ENCODE results near the gene ACTRT2.

ACTRT2 gene

GRCh38 chr1:3033040-3033789 is 11.9 kb downstream of the ACTRT2 start:
- FAIRE-seq: no peak

- no peak for FAIRE-seq
These were observed 12.5 kb downstream of the ACTRT2 start for GRCh38 chr1:3033790-3034090.

GRCh38 chr1:3034162-3034561 is 12.9 kb downstream of the ACTRT2 start:
- FAIRE-seq: no peak

- no peak for FAIRE-seq
These were observed 13.7 kb downstream of the ACTRT2 start for GRCh38 chr1:3034728-3035562.

GRCh38 chr1:3035563-3036446 is 14.5 kb downstream of the ACTRT2 start:
- no peak for FAIRE-seq

GRCh38 chr1:3036447-3037280 is 15.4 kb downstream of the ACTRT2 start:
- FAIRE-seq: no peak

- FAIRE-seq: no peak
These were observed 16.2 kb downstream of the ACTRT2 start for GRCh38 chr1:3037281-3038040.

GRCh38 chr1:3038113-3038551 is 16.9 kb downstream of the ACTRT2 start:
- no peak for FAIRE-seq

GRCh38 chr1:3038571-3039181 is 17.4 kb downstream of the ACTRT2 start:
- no peak for FAIRE-seq

GRCh38 chr1:3040004-3040403 is 18.7 kb downstream of the ACTRT2 start:
- FAIRE-seq: no peak

GRCh38 chr1:3042481-3042880 is 21.2 kb downstream of the ACTRT2 start:
- FAIRE-seq: no peak

GRCh38 chr1:3049164-3049563 is 27.9 kb downstream of the ACTRT2 start:
- FAIRE-seq: no peak

GRCh38 chr1:3049905-3050304 is 28.6 kb downstream of the ACTRT2 start:
- no peak for FAIRE-seq

- FAIRE-seq: no peak
These were observed 29.3 kb downstream of the ACTRT2 start for GRCh38 chr1:3050603-3051002.

- no peak for FAIRE-seq
These were observed 30.3 kb downstream of the ACTRT2 start for GRCh38 chr1:3051270-3052268.

- no peak for FAIRE-seq
These were observed 31.2 kb downstream of the ACTRT2 start for GRCh38 chr1:3052501-3052900.

GRCh38 chr1:3053366-3053980 is 32.2 kb downstream of the ACTRT2 start:
- no peak for FAIRE-seq

GRCh38 chr1:3053986-3054385 is 32.7 kb downstream of the ACTRT2 start:
- FAIRE-seq: no peak

GRCh38 chr1:3054474-3054873 is 33.2 kb downstream of the ACTRT2 start:
- no peak for FAIRE-seq

Data from endometrium (tissue), 2 donors.